Stimulated activated CD4-positive, alpha-beta T cell treated with anti-CD3 and anti-CD28 coated beads, TNF-alpha, amount 100 ng/mL, for 4 hours (primary cell): Measurements from ENCODE around the gene NID2.

Source experiments
- DNase-seq, 3 experiments: peaks; one replicate each; pipeline ENCODE4 v3.0.0-alpha.2; 2020; ENCODE audit warnings: low read depth in 3 of 3

The NID2 gene

GRCh38 chr14:52029881-52030280 is 39.0 kb downstream of the NID2 start:
- DNase-seq: no peak

DNA sequence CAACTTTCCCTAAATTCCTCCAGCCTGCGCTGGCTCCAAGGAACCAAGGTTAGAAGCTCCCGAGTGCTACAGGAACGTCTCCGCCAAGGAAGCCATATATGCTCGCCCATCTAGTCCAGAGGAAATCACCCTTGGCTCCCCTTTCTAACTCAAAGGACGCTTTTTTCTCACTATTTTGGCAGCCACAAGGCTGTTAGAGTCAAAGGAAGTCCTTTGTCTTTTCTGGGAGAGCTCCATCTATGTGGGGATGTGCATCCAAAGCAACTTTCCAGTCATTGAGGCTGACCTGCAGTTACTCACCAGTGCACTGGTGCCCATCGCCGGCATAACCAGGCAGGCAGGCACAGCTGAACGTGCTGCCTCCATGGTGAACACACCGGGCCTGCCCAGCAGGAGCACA is 42.0 kb downstream of the NID2 start:
- DNase-seq: no peak

- DNase-seq: no peak
These were observed 42.7 kb downstream of the NID2 start for GRCh38 chr14:52026017-52026660.

- DNase-seq: no peak
These were observed 43.5 kb downstream of the NID2 start for GRCh38 chr14:52025310-52025709.

DNA sequence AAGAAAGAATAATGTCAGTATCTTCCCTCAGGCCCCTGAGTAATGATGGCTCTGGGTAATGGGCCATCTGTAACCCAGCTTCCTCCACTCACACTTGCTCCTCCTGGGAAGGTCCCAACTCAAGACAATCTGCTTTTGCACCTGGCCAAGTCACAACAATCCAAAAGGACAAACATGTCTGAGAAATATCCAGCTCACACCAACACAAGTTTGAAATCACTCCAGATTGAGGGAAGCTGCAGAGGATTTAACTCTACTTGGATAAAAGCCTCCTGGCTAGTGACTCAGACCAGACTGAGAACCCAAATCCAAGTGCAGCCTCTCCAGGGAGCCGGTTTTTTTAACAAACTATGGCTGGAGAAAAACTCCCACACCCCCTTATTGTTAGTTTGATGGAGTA is 45.3 kb downstream of the NID2 start:
- DNase-seq: no peak

- no peak for DNase-seq
These were observed 46.8 kb downstream of the NID2 start for GRCh38 chr14:52021957-52022600.

DNA sequence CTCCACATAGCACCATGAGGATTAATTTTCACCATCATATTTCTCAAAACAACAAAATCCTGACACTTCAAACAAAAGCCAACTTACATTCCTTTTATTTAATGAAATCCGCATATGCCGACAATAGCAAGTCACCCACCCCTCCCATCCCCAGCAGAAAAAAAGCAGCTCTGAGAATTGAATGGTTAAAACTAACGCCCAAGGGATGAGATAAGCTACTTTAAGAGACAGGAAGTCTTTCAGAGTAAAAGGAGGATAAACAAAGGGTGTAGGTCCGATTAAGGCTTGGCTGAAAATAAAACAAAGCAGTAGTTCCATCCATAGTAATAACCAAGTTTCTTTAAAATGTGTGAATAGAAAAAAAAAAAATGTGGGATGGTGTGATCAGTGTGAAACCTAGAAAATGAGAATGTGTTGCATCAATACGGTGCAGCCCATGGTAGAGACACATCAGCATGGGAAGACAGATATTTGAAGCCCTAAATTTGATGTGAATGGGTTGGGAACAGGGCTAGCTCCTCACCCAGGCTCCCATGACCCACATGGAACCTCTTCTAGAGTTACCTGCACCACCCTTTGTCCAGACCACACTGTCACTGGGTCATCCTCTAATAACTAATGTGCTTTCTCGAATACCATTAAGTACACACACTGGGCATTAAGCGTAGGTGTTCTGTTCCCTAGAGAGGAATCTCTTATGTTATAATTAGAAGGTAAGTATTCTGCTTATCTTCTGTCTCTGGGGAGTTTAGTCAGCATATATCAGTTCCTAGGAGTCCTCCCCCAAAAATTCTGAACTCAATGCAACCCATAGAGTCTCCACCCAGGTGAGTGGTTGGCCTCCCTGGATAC is 47.8 kb downstream of the NID2 start:
- DNase-seq: no peak

GRCh38 chr14:52020161-52020714 is 48.6 kb downstream of the NID2 start:
- DNase-seq: no peak

- no peak for DNase-seq
These were observed 49.9 kb downstream of the NID2 start for GRCh38 chr14:52018970-52019369.

DNA sequence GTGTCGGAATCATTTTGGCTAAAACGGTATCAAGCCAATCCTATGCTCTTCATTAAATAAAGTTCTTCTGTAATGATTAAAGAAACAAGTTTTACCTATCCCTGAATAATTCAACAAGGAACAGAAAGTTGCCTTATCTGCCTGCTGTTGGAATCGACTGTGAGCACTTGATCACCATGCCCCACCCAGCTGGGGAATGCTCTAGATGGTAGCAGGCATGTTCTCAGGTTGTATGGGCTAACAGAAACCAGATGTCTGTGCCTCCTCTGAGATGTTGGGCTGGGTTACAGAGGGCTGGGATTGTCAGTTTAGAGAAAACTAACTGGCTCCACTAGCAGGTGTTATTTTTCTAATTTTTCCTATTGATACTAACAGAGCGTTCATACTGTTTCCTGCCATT is 50.6 kb downstream of the NID2 start:
- no peak for DNase-seq

GRCh38 chr14:52015411-52016030 is 53.3 kb downstream of the NID2 start:
- DNase-seq: no peak

DNA sequence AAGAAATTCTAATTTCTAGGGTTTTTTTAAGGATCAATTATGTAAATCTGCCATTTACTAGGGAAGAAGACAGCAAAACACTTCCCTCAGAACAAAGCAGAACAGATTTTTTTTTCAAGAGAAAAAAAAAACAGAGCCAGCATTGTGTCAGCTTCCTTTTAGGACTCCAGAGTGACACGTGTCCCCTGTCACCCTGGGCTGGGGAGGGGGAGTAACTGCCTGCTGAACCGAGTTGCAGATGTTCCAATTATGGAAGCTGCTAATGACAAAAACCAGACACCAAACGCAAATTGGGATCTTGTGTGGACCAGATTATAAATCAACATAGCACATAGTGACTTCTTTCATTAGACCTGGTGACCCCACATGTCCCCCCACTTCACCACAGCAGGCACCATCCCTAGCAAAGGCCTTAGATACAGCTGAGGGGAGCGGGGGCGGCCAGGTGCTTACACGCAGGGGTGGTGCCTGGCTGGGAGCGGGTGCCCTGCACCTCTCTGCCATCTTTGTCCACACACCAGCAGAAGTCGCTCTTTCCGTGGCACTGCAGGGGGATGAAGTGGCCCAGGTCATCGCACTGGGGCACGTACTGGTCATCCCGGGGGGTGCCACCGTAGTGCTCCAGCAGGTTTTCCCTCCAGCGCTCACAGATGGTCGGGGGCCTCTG is 54.1 kb downstream of the NID2 start:
- DNase-seq: no peak

DNA sequence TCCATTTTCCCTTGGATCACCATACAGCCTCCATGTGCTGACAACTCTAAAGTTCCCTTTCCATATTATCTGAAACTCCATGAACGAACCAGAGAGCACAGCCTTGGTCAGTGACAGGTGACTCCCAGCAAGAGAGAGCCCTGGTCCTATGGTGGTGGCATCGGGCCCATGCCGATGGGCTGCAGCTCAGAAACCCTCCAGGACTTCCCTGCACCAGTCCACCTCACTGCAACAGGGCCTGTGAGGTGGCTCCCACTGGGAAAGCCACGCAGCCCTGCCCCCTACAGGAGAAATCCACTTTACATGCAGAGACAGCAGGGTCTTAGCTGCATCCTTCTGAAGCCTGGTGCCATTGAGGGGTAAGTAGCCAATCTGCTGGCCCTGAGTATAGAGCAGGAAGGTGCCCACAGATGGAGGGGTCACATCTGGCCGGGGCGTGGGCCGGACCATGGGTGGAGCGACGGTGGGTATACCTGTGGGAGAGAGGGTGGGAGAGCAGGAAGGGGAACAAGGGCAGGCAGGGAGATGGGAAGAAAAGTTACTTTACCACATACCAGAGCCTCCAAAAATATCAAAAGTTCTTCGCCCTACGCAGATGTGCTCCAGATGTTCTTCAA is 54.8 kb downstream of the NID2 start:
- no peak for DNase-seq

DNA sequence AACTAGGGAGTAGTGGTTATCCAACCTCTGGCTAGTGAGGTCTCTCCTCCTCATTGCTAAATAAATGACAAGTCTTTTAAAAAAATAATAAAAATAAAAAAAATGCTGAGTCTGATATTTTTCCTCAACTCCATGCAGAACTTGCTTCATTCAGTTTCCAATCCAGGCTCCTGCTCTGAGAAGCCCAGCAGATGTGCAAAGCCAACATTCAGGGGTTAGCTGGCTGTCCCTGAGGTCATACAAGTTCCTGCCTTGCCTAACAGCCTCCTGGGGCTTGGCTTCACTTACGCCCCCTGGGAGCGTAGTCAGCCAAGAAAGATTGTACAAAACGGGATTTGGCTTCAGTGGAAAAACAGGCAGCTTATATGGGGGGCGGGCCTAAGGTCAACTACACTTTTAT is 56.2 kb downstream of the NID2 start:
- DNase-seq: no peak

- DNase-seq: no peak
These were observed 57.3 kb downstream of the NID2 start for GRCh38 chr14:52011523-52011922.

DNA sequence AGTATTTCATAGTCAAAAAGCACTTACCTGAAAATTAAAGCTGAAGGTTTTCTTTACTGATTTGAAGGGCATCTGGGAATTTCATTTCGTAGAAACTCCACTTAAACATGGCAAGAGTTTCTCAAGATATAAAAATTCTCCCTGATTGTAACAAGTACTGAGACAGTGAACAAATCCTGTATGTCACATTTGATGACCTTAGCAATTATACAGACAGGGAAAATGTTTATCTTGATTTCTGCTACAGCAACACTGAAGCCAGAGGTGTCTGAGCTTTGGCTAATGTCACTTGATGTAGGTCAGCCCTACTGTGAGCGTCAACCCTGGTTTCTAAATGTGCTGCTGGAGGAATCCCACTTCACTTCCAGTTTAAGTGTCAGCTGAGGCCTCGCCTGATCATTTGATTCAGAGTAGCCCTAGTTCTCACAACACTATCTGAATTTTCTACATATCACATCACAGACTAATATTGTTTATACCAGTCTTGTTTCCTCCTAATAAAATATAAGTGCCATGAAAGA is 58.6 kb downstream of the NID2 start:
- no peak for DNase-seq

DNA sequence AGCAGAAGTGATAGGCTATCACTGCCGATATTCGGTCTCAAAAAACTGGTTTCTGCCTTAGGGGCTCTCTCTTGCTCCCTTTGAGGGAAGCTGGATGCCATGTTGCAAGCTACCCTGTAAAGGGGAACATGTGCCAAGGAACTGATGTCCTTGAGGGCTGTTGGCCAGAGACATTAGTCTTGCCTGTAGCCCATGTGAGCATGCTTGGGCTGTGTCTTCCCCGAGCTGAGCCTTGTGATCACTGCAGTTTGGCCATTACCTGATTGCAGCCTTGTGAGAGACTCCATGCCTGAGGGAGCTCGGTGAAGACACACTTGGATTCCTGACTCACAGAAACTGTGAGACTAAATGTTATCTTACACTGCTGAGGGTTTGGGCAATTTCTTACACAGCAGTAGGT is 60.7 kb downstream of the NID2 start:
- no peak for DNase-seq

- DNase-seq: no peak
These were observed 61.2 kb downstream of the NID2 start for GRCh38 chr14:52007637-52008036.

GRCh38 chr14:52007211-52007610 is 61.6 kb downstream of the NID2 start:
- no peak for DNase-seq

DNA sequence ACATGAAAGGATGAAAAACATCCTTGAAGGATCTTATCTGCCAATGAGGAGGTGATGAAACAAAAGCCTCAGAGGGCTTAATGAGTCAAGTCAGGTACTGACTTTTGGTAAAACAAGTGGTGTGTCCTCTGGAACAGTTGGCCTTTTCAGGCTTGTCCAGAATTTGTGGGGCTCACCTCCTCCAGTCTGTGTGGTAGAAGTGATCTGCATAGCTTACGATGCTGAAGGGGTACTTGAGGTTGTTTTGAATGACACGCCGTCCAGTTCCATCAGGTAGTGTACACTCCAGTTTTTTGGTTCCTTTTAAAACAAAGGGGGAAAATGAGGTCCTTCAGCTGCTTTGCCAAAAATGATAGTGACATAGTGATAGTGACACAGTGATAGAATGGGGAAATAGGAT is 62.5 kb downstream of the NID2 start:
- DNase-seq: no peak

GRCh38 chr14:52005625-52006024 is 63.2 kb downstream of the NID2 start:
- no peak for DNase-seq
